ENCODE data around the gene GPR148.

DNA sequence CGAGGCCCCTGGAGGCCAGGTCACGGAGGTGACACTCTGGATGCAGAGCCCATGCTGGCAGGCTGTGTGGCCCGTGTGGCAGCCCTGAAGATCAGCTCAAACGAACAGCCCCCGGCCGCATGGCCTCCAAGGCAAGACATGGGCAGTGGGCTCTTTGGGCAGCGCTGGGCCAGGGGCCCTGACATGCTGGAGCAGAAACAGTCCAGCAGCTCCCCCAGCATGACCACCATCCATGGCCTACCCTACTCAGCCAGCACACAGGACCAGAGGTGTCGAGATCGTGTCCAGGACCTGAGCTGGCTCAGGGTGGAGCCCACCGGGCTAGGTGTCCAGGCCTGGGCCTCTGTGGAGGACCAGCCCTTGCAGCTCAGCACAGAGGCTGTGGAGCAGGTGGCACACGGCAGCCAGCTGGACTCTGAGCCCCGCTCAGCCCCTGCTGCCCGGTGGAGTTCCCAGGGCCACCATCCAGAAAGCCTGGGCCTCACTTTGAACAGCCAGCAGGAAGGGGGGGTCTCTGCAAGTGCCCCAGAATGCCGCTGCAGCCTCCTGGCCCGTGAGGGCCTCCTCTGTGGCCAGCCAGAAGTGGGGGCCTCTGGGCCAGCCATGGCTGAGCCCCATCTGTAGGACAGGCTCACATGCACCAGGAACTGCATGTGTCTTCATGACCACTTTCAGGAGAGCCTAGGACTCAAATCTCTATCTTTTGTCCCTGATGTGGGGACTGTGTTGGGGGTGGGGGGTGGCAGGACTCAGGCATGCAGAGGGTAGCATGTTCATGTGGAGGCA, 35.4 kb downstream of the GPR148 start:
- no peak for TF ChIP-seq EZH2 (IDR thresholded peaks at IDR 0.05; ENCODE audit: borderline replicate concordance, low read depth, low read length, poor library complexity, severe bottlenecking)
- TF ChIP-seq, protein P1, sequence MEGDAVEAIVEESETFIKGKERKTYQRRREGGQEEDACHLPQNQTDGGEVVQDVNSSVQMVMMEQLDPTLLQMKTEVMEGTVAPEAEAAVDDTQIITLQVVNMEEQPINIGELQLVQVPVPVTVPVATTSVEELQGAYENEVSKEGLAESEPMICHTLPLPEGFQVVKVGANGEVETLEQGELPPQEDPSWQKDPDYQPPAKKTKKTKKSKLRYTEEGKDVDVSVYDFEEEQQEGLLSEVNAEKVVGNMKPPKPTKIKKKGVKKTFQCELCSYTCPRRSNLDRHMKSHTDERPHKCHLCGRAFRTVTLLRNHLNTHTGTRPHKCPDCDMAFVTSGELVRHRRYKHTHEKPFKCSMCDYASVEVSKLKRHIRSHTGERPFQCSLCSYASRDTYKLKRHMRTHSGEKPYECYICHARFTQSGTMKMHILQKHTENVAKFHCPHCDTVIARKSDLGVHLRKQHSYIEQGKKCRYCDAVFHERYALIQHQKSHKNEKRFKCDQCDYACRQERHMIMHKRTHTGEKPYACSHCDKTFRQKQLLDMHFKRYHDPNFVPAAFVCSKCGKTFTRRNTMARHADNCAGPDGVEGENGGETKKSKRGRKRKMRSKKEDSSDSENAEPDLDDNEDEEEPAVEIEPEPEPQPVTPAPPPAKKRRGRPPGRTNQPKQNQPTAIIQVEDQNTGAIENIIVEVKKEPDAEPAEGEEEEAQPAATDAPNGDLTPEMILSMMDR (conservative IDR thresholded peaks at IDR 0.05; ENCODE audit: low read depth, low read length): no peak
